Activated naive CD8-positive, alpha-beta T cell treated with anti-CD3 and anti-CD28 coated beads, Interleukin-2, amount 10 ng/mL, durations not matched to agents 7 days and 5 days (primary cell): ENCODE measurements around the gene SPR. TPM values are rescaled to one million over a fixed set of nuclear protein-coding genes. Genes with fewer than 3 reads are reported as not detected.
A peak's percentile ranks its signal among the peaks of the same experiment; 100 is the strongest.

Source experiments
- ATAC-seq: fragments of 150-1000 bp; cut with Tn5 transposase; one replicate; pipeline ENCODE4 v1.10.0; 2021; ENCODE audit warnings: low read depth, moderate library complexity
- POLR2A ChIA-PET: fragments of 350-600 bp; sonication (Branson Sonifier 250); formaldehyde crosslinking; loops from one replicate; lab custom pipeline; 2021; ENCODE audit warnings: antibody characterized with exemption; lab: Charles Lee
- DNase-seq: peaks from one replicate; pipeline ENCODE4 v3.0.0; 2021
- H3K27ac Mint-ChIP-seq: one replicate; pipeline ENCODE4 v1.8.0; 2022; ENCODE audit warnings: mild to moderate bottlenecking, mixed read lengths
- H3K27me3 Mint-ChIP-seq: one replicate; pipeline ENCODE4 v1.8.0; 2022; ENCODE audit warnings: mild to moderate bottlenecking, moderate library complexity, mixed read lengths
- H3K36me3 Mint-ChIP-seq: one replicate; pipeline ENCODE4 v1.8.0; 2021; ENCODE audit warnings: mild to moderate bottlenecking, mixed read lengths
- H3K4me1 Mint-ChIP-seq: one replicate; pipeline ENCODE4 v1.8.0; 2021; ENCODE audit warnings: mixed read lengths
- H3K4me3 Mint-ChIP-seq: one replicate; pipeline ENCODE4 v1.8.0; 2022; ENCODE audit warnings: mild to moderate bottlenecking, moderate library complexity, mixed read lengths
- H3K9me3 Mint-ChIP-seq: one replicate; pipeline ENCODE4 v1.8.0; 2021; ENCODE audit warnings: mixed read lengths
- total RNA-seq, 2 experiments: library from RNA; stranded (reverse); gene quantifications; one replicate each; pipeline ENCODE4 v1.2.3, GENCODE V29; 2021

The SPR gene
- total RNA-seq, 2 experiments from 2014 or later, result 0.60 to 0.80 TPM

- Mint-ChIP-seq H3K4me3 (peak overlapping the region; percentile 10), H3K4me1 (peaks cover 23% of the 10 kb centered on the region), H3K27ac (no peak overlapping the region), H3K36me3 (no peaks in the 10 kb centered on the region), H3K9me3 (no peaks in the 10 kb centered on the region), H3K27me3 (peaks cover 76% of the 10 kb centered on the region)
- no peak for DNase-seq
- POLR2A ChIA-PET, result no interaction called here
- ATAC-seq, result no peak
These were observed 28.2 kb downstream of the SPR start for GRCh38 chr2:72915320-72915906.

- DNase-seq (peak; percentile 71), ATAC-seq (peak; percentile 51)
- H3K9me3 Mint-ChIP-seq, result no peaks in the 10 kb centered on the region
- H3K4me1 Mint-ChIP-seq, result peaks cover 24% of the 10 kb centered on the region
- no peaks in the 10 kb centered on the region for H3K36me3 Mint-ChIP-seq
- H3K4me3 Mint-ChIP-seq, result peak overlapping the region; percentile 57
- no peak overlapping the region for H3K27ac Mint-ChIP-seq
- POLR2A ChIA-PET, result interaction anchor here (1.0 to 1.6 kb wide), 2 partner anchors 11 to 58 kb away, joined by 3 to 8 read pairs; no protein-coding TSS in a partner anchor
- H3K27me3 Mint-ChIP-seq, result peaks cover 76% of the 10 kb centered on the region
These were observed 28.9 kb downstream of the SPR start for GRCh38 chr2:72915907-72916742.

GRCh38 chr2:72916743-72917137, 29.5 kb downstream of the SPR start:
- Mint-ChIP-seq H3K9me3 (no peaks in the 10 kb centered on the region), H3K4me3 (peak overlapping the region; percentile 75), H3K36me3 (no peaks in the 10 kb centered on the region), H3K4me1 (peaks cover 24% of the 10 kb centered on the region), H3K27ac (peak overlapping the region; percentile 21), H3K27me3 (peaks cover 76% of the 10 kb centered on the region)
- DNase-seq, result peak; percentile 48
- POLR2A ChIA-PET, result interaction anchor here (1.0 to 1.6 kb wide), 2 partner anchors 10 to 57 kb away, joined by 3 to 8 read pairs; no protein-coding TSS in a partner anchor
- ATAC-seq, result no peak

- POLR2A ChIA-PET, result interaction anchor here (1.0 to 1.6 kb wide), 2 partner anchors 10 to 56 kb away, joined by 3 to 8 read pairs; no protein-coding TSS in a partner anchor
- DNase-seq (peak; percentile 67), ATAC-seq (peak; percentile 55)
- H3K27me3 Mint-ChIP-seq, result peaks cover 76% of the 10 kb centered on the region
- H3K36me3 Mint-ChIP-seq, result no peaks in the 10 kb centered on the region
- no peaks in the 10 kb centered on the region for H3K9me3 Mint-ChIP-seq
- peak within 1 kb of the TSS; percentile 21 for H3K27ac Mint-ChIP-seq
- peak within 1 kb of the TSS; percentile 75 for H3K4me3 Mint-ChIP-seq
- H3K4me1 Mint-ChIP-seq, result peaks cover 24% of the 10 kb centered on the region
These were observed 30.1 kb downstream of the SPR start, which contains the start of gene EMX1 for GRCh38 chr2:72917138-72917876. Gene EMX1, plus strand, starts transcription at chr2:72917519. Its CDS starts 334 bp downstream, at chr2:72917853.

GRCh38 chr2:72917877-72918553, 30.8 kb downstream of the SPR start:
- Mint-ChIP-seq H3K4me1 (peaks cover 24% of the 10 kb centered on the region), H3K27ac (no peak overlapping the region), H3K4me3 (no peak overlapping the region), H3K36me3 (no peaks in the 10 kb centered on the region), H3K9me3 (no peaks in the 10 kb centered on the region), H3K27me3 (peaks cover 78% of the 10 kb centered on the region)
- DNase-seq, result peak; percentile 58
- ATAC-seq, result no peak
- POLR2A ChIA-PET, result interaction anchor here (1.6 kb wide), 1 partner anchor 9 kb away, joined by 8 read pairs; no protein-coding TSS in a partner anchor

GRCh38 chr2:72919414-72920317, 32.5 kb downstream of the SPR start:
- DNase-seq (peak; percentile 40), ATAC-seq (no peak)
- Mint-ChIP-seq H3K4me1 (peaks cover 27% of the 10 kb centered on the region), H3K36me3 (no peaks in the 10 kb centered on the region), H3K27me3 (peaks cover 77% of the 10 kb centered on the region), H3K4me3 (no peak overlapping the region), H3K9me3 (no peaks in the 10 kb centered on the region), H3K27ac (no peak overlapping the region)
- POLR2A ChIA-PET, result no interaction called here

- DNase-seq, result peak; percentile 58
- Mint-ChIP-seq H3K9me3 (no peaks in the 10 kb centered on the region), H3K36me3 (no peaks in the 10 kb centered on the region), H3K27me3 (peaks cover 76% of the 10 kb centered on the region), H3K4me3 (peak overlapping the region; percentile 55), H3K27ac (no peak overlapping the region), H3K4me1 (peaks cover 25% of the 10 kb centered on the region)
- no peak for ATAC-seq
- POLR2A ChIA-PET, result no interaction called here
These were observed 33.3 kb downstream of the SPR start for GRCh38 chr2:72920318-72921087.

GRCh38 chr2:72921088-72921851, 34.1 kb downstream of the SPR start:
- H3K36me3 Mint-ChIP-seq, result no peaks in the 10 kb centered on the region

GRCh38 chr2:72921853-72922252, 34.6 kb downstream of the SPR start:
- ATAC-seq, result no peak
- Mint-ChIP-seq H3K27ac (no peak overlapping the region), H3K27me3 (peaks cover 71% of the 10 kb centered on the region), H3K9me3 (no peaks in the 10 kb centered on the region), H3K4me3 (no peak overlapping the region), H3K36me3 (no peaks in the 10 kb centered on the region), H3K4me1 (peaks cover 21% of the 10 kb centered on the region)
- POLR2A ChIA-PET, result no interaction called here
- DNase-seq, result no peak

More at GRCh38 chr2:72921088-72921851, 34.1 kb downstream of the SPR start:
- DNase-seq, result no peak
- no peak for ATAC-seq
- Mint-ChIP-seq H3K4me3 (no peak overlapping the region), H3K27ac (no peak overlapping the region), H3K9me3 (no peaks in the 10 kb centered on the region), H3K27me3 (peaks cover 75% of the 10 kb centered on the region), H3K4me1 (peaks cover 24% of the 10 kb centered on the region)
- POLR2A ChIA-PET, result no interaction called here

- POLR2A ChIA-PET, result no interaction called here
- Mint-ChIP-seq H3K9me3 (no peaks in the 10 kb centered on the region), H3K4me1 (peaks cover 16% of the 10 kb centered on the region), H3K27ac (no peak overlapping the region), H3K27me3 (peaks cover 62% of the 10 kb centered on the region), H3K36me3 (no peaks in the 10 kb centered on the region), H3K4me3 (peak overlapping the region; percentile 65)
- no peak for ATAC-seq
- no peak for DNase-seq
These were observed 36.7 kb downstream of the SPR start for GRCh38 chr2:72923833-72924352.
